Measurements from ENCODE around the gene LRRC17. TPM values are rescaled to one million over a fixed set of nuclear protein-coding genes. Genes with fewer than 3 reads are reported as not detected.
"Not testable (repeated sequence)": the region's sequence is repeated elsewhere in the genome, so short reads cannot be mapped to it uniquely, and the experiment has no call there.

The LRRC17 gene
- total and polyA plus RNA-seq, 5 experiments from 2014 or later: 0.60 TPM; not detected in 4

- Mint-ChIP-seq H3K27me3 (no peaks in the 10 kb centered on the region), H3K9me3 (no peaks in the 10 kb centered on the region), H3K4me1 (peaks cover 0 to 2% (median 0%) of the 10 kb centered on the region in 4 donors), H3K36me3 (peaks cover 0 to 2% (median 0%) of the 10 kb centered on the region in 3 donors), H3K4me3 (no peak overlapping the region), H3K27ac (no peak overlapping the region)
- no peak for ATAC-seq
- POLR2A ChIA-PET: no interaction called here
- DNase-seq: no peak
These were observed 21.4 kb downstream of the LRRC17 start for GRCh38 chr7:102934239-102934638.

GRCh38 chr7:102934701-102935100, 21.9 kb downstream of the LRRC17 start:
- Mint-ChIP-seq H3K27me3 (no peaks in the 10 kb centered on the region), H3K27ac (no peak overlapping the region), H3K4me3 (no peak overlapping the region), H3K36me3 (peaks cover 0 to 2% (median 0%) of the 10 kb centered on the region in 3 donors), H3K9me3 (no peaks in the 10 kb centered on the region), H3K4me1 (peaks cover 0 to 2% (median 0%) of the 10 kb centered on the region in 4 donors)
- POLR2A ChIA-PET: no interaction called here
- no peak for ATAC-seq
- DNase-seq: no peak

GRCh38 chr7:102935450-102936115, 22.8 kb downstream of the LRRC17 start:
- peaks cover 0 to 2% (median 0%) of the 10 kb centered on the region in 3 donors for H3K36me3 Mint-ChIP-seq
- POLR2A ChIA-PET: no interaction called here
- H3K4me1 Mint-ChIP-seq: peaks cover 0 to 2% (median 0%) of the 10 kb centered on the region in 4 donors
- no peak for ATAC-seq
- no peak for DNase-seq
- no peaks in the 10 kb centered on the region for H3K9me3 Mint-ChIP-seq
- H3K27ac Mint-ChIP-seq: peak overlapping the region in 1 of 10 donors; percentile 45
- H3K27me3 Mint-ChIP-seq: no peaks in the 10 kb centered on the region
- no peak overlapping the region for H3K4me3 Mint-ChIP-seq

- H3K27ac Mint-ChIP-seq: no peak overlapping the region
- no peak for DNase-seq
- H3K4me3 Mint-ChIP-seq: no peak overlapping the region
- H3K27me3 Mint-ChIP-seq: no peaks in the 10 kb centered on the region
- POLR2A ChIA-PET: no interaction called here
- H3K4me1 Mint-ChIP-seq: peaks cover 0 to 2% (median 0%) of the 10 kb centered on the region in 4 donors
- no peak for ATAC-seq
- no peaks in the 10 kb centered on the region for H3K9me3 Mint-ChIP-seq
- peaks cover 0 to 3% (median 0%) of the 10 kb centered on the region in 3 donors for H3K36me3 Mint-ChIP-seq
These were observed 25.9 kb downstream of the LRRC17 start for GRCh38 chr7:102938679-102939078.

GRCh38 chr7:102942181-102942866, 29.5 kb downstream of the LRRC17 start:
- Mint-ChIP-seq H3K27me3 (no peaks in the 10 kb centered on the region), H3K9me3 (no peaks in the 10 kb centered on the region), H3K27ac (no peak overlapping the region), H3K36me3 (peaks cover 0 to 4% (median 0%) of the 10 kb centered on the region in 3 donors), H3K4me3 (no peak overlapping the region), H3K4me1 (no peaks in the 10 kb centered on the region)
- ATAC-seq (no peak), DNase-seq (no peak)
- POLR2A ChIA-PET: no interaction called here

GRCh38 chr7:102942868-102943267, 30.1 kb downstream of the LRRC17 start:
- H3K4me3 Mint-ChIP-seq: no peak overlapping the region
- DNase-seq (no peak), ATAC-seq (no peak)
- no peak overlapping the region for H3K27ac Mint-ChIP-seq
- H3K36me3 Mint-ChIP-seq: peaks cover 0 to 4% (median 0%) of the 10 kb centered on the region in 3 donors
- no peaks in the 10 kb centered on the region for H3K27me3 Mint-ChIP-seq
- POLR2A ChIA-PET: no interaction called here
- no peaks in the 10 kb centered on the region for H3K9me3 Mint-ChIP-seq
- H3K4me1 Mint-ChIP-seq: no peaks in the 10 kb centered on the region

- Mint-ChIP-seq H3K4me3 (no peak overlapping the region), H3K36me3 (peaks cover 0 to 4% (median 0%) of the 10 kb centered on the region in 3 donors), H3K27me3 (no peaks in the 10 kb centered on the region), H3K4me1 (no peaks in the 10 kb centered on the region), H3K9me3 (no peaks in the 10 kb centered on the region), H3K27ac (no peak overlapping the region)
- POLR2A ChIA-PET: no interaction called here
- no peak for DNase-seq
- ATAC-seq: no peak
These were observed 30.8 kb downstream of the LRRC17 start for GRCh38 chr7:102943423-102944169.

- DNase-seq: no peak
- Mint-ChIP-seq H3K27ac (no peak overlapping the region), H3K9me3 (no peaks in the 10 kb centered on the region), H3K4me3 (no peak overlapping the region), H3K4me1 (no peaks in the 10 kb centered on the region), H3K27me3 (no peaks in the 10 kb centered on the region), H3K36me3 (peaks cover 0 to 6% (median 0%) of the 10 kb centered on the region in 3 donors)
- POLR2A ChIA-PET: no interaction called here
- no peak for ATAC-seq
These were observed 31.4 kb downstream of the LRRC17 start for GRCh38 chr7:102944241-102944640.

- H3K27ac Mint-ChIP-seq: no peak overlapping the region
- no peak for DNase-seq
- peaks cover 10 to 49% (median 35%) of the 10 kb centered on the region in 9 donors for H3K9me3 Mint-ChIP-seq
- H3K4me1 Mint-ChIP-seq: peaks cover 0 to 1% (median 0%) of the 10 kb centered on the region in 4 donors
- H3K36me3 Mint-ChIP-seq: peaks cover 8 to 48% (median 42%) of the 10 kb centered on the region in 3 donors
- H3K4me3 Mint-ChIP-seq: no peak overlapping the region
- no peak for ATAC-seq
- POLR2A ChIA-PET: no interaction called here
- H3K27me3 Mint-ChIP-seq: peaks cover 0 to 3% (median 0%) of the 10 kb centered on the region in 5 donors
These were observed 39.0 kb downstream of the LRRC17 start for GRCh38 chr7:102951839-102952238.

- peaks cover 8 to 54% (median 44%) of the 10 kb centered on the region in 3 donors for H3K36me3 Mint-ChIP-seq
- peaks cover 0 to 3% (median 0%) of the 10 kb centered on the region in 5 donors for H3K27me3 Mint-ChIP-seq
- H3K4me1 Mint-ChIP-seq: peaks cover 0 to 1% (median 0%) of the 10 kb centered on the region in 4 donors
- DNase-seq: no peak
- no peak for ATAC-seq
- POLR2A ChIA-PET: no interaction called here
- no peak overlapping the region for H3K4me3 Mint-ChIP-seq
- peaks cover 10 to 51% (median 41%) of the 10 kb centered on the region in 9 donors for H3K9me3 Mint-ChIP-seq
- H3K27ac Mint-ChIP-seq: no peak overlapping the region
These were observed 40.6 kb downstream of the LRRC17 start for GRCh38 chr7:102953406-102953805.

- POLR2A ChIA-PET, H3K27ac Mint-ChIP-seq, DNase-seq, ATAC-seq, H3K27me3 Mint-ChIP-seq, H3K4me3 Mint-ChIP-seq, H3K4me1 Mint-ChIP-seq: not testable (repeated sequence)
- peaks cover 10 to 51% (median 41%) of the 10 kb centered on the region in 9 donors for H3K9me3 Mint-ChIP-seq
- H3K36me3 Mint-ChIP-seq: peaks cover 8 to 52% (median 44%) of the 10 kb centered on the region in 3 donors
These were observed 41.6 kb downstream of the LRRC17 start for GRCh38 chr7:102954359-102954758.

GRCh38 chr7:102958004-102958403, 45.2 kb downstream of the LRRC17 start:
- H3K4me1 Mint-ChIP-seq, ATAC-seq, H3K27ac Mint-ChIP-seq, H3K4me3 Mint-ChIP-seq, POLR2A ChIA-PET, H3K27me3 Mint-ChIP-seq, DNase-seq: not testable (repeated sequence)
- peaks cover 9 to 44% (median 38%) of the 10 kb centered on the region in 9 donors for H3K9me3 Mint-ChIP-seq
- H3K36me3 Mint-ChIP-seq: peaks cover 14 to 40% (median 36%) of the 10 kb centered on the region in 3 donors

- H3K9me3 Mint-ChIP-seq, H3K4me3 Mint-ChIP-seq, H3K36me3 Mint-ChIP-seq, POLR2A ChIA-PET, H3K4me1 Mint-ChIP-seq, ATAC-seq, DNase-seq, H3K27ac Mint-ChIP-seq, H3K27me3 Mint-ChIP-seq: not testable (repeated sequence)
These were observed 49.2 kb downstream of the LRRC17 start for GRCh38 chr7:102961993-102962392.
